K562 (cell line): ENCODE results near the gene ATP6V0D1. TPM values are rescaled to one million over a fixed set of nuclear protein-coding genes. Genes with fewer than 3 reads are reported as not detected.

ENCODE experiments used
- ATF3 ChIP-seq, 2 experiments: fragments of 450-650 bp in 1 of 2; sonication (generic) in 1 of 2; formaldehyde crosslinking in 1 of 2; IDR thresholded peaks in 1 of 2; conservative IDR thresholded peaks in 1 of 2; 2 replicates each; pipeline versions ENCODE4 v1.6.1 to v1.8.1; 2016 to 2023; ENCODE audit warnings: mild to moderate bottlenecking in 2 of 2, moderate library complexity in 2 of 2, inconsistent platforms in 1 of 2, missing genetic modification reagents in 1 of 2
- BACH1 ChIP-seq: fragments of 200-800 bp; sonication (Bioruptor generic); IDR thresholded peaks from 2 replicates; pipeline ENCODE4 v1.6.1; 2016; ENCODE audit warnings: missing genetic modification characterization, missing compliant biosample characterization
- BMI1 ChIP-seq: fragments of 150-350 bp; IDR thresholded peaks from 2 replicates; pipeline ENCODE4 v1.6.1; 2014; ENCODE audit warnings: low read length
- CUX1 ChIP-seq: fragments of 200-800 bp; sonication (Bioruptor generic); IDR thresholded peaks from 2 replicates; pipeline ENCODE4 v1.6.1; 2016; ENCODE audit warnings: missing genetic modification characterization, missing compliant biosample characterization
- EHMT2 ChIP-seq: fragments of 450-650 bp; IDR thresholded peaks from 2 replicates; pipeline ENCODE4 v1.6.1; 2018; ENCODE audit warnings: antibody characterized with exemption
- HMBOX1 ChIP-seq: sonication (generic); IDR thresholded peaks from 2 replicates; pipeline ENCODE4 v1.6.1; 2016
- KAT8 ChIP-seq: fragments of 450-650 bp; IDR thresholded peaks from 2 replicates; pipeline ENCODE4 v1.6.1; 2016; ENCODE audit warnings: low read depth, mild to moderate bottlenecking
- RBM22 ChIP-seq: fragments of 200-400 bp; formaldehyde crosslinking; IDR thresholded peaks from 2 replicates; pipeline ENCODE4 v1.6.1; 2018; ENCODE audit warnings: low read length, low read depth; ENCODE audit not compliant: poor library complexity, severe bottlenecking
- SMARCA5 ChIP-seq: fragments of 450-650 bp; IDR thresholded peaks from 2 replicates; pipeline ENCODE4 v1.6.1; 2016
- VEZF1 ChIP-seq: fragments of 200-800 bp; sonication (Bioruptor generic); IDR thresholded peaks from 2 replicates; pipeline ENCODE4 v1.6.1; 2017; ENCODE audit warnings: missing genetic modification characterization, missing compliant biosample characterization
- ZBTB33 ChIP-seq: sonication (generic); formaldehyde crosslinking; IDR thresholded peaks from 2 replicates; pipeline ENCODE4 v1.8.1; 2023; ENCODE audit warnings: mild to moderate bottlenecking, missing genetic modification reagents
- ZNF274 ChIP-seq: IDR thresholded peaks from 2 replicates; pipeline ENCODE4 v1.6.1; 2011; ENCODE audit warnings: low read depth, mild to moderate bottlenecking, low read length, moderate library complexity, borderline replicate concordance
- ZNF316 ChIP-seq: fragments of 450-650 bp; IDR thresholded peaks from 2 replicates; pipeline ENCODE4 v1.6.1; 2016
- ZNF431 ChIP-seq: sonication (generic); formaldehyde crosslinking; IDR thresholded peaks from 2 replicates; pipeline ENCODE4 v1.8.0; 2022; ENCODE audit warnings: mild to moderate bottlenecking, missing genetic modification reagents
- ZNF79 ChIP-seq: fragments of 250-450 bp; sonication (Bioruptor Pico); IDR thresholded peaks from 2 replicates; pipeline ENCODE4 v1.4.0; 2020; ENCODE audit warnings: low read depth, mild to moderate bottlenecking, moderate library complexity
- polyA plus RNA-seq, 8 experiments: library from polyadenylated mRNA; depleted of rRNA in 4 of 8; stranded (reverse) in 5 of 8; unstranded in 3 of 8; fragments of >200 nt; fragmentation: Nextera tagmentation in 2 of 8; fragmentation: Illumina TruSeq in 1 of 8; extraction: Ambion mirVana in 2 of 8; extraction: Trizol in 1 of 8; gene quantifications; 2 replicates each; pipeline versions ENCODE4 v1.2.1 to v1.2.3, GENCODE V29; 2011 to 2014; ENCODE audit warnings: inconsistent platforms in 1 of 8, missing spikeins in 1 of 8
- total RNA-seq, 7 experiments: library from RNA; depleted of rRNA in 6 of 7; stranded (reverse); fragments of >200 nt in 6 of 7; fragmentation: Illumina TruSeq in 2 of 7; extraction: Trizol in 2 of 7; gene quantifications; 2 replicates each; pipeline versions ENCODE4 v1.2.1 to v1.2.3, GENCODE V29; 2011 to 2021; ENCODE audit warnings: low replicate concordance in 1 of 7

The ATP6V0D1 gene
- total and polyA plus RNA-seq, 9 of the 15 experiments (the other 6 are each of a cell fraction or from before 2014, with no cell fraction given): 23.2 to 69.7 (median 45.6) TPM

- TF ChIP-seq ATF3 (IDR thresholded peaks at IDR 0.05) (peak; percentile 65), ATF3 (CRISPR knock-in tag; conservative IDR thresholded peaks at IDR 0.05) (no peak), HMBOX1 (no peak), ZNF79 (CRISPR knock-in tag) (no peak), ZNF274 (no peak), ZBTB33 (CRISPR knock-in tag) (0 out of 2 replicates have a peak, but pooled peaks have one; percentile 5), BACH1 (tag) (no peak), SMARCA5 (peak; percentile 8; the same call in 1 of the 2 replicates), BMI1 (no peak), KAT8 (no peak), ZNF316 (no peak), ZNF431 (no peak), CUX1 (CRISPR knock-in tag) (no peak), EHMT2 (no peak), VEZF1 (CRISPR knock-in tag) (peak; percentile 38), RBM22 (no peak)
Measured at GRCh38 chr16:67530013-67530939, 49.3 kb upstream of the ATP6V0D1 start (continued).
